ENCODE results near the gene MACROD2.

DNA sequence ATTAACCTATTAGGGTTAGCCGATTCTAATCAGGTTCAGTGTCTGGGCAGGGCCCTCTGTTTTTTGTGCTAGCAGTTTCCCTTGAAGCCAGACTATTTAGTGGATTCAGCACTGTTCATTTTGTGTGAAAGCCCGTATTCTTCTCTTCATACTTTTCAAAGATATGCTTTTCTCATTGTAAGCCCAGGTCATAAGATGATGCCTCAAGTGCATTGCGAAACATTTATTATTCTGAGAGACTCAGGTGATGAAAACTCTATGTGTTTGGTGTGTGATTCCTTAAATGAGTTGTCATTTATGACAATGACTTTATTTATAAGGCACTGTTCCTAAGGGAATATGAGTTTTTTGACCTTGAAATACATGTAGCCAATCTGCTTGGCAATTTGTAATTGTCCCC is 1193.1 kb downstream of the MACROD2 start:
- TF ChIP-seq CTCF (IDR thresholded peaks at IDR 0.05) (no peak), POLR2A (IDR thresholded peaks at IDR 0.05) (no peak)
